ENCODE results near the gene GBA3. TPM values are rescaled to one million over a fixed set of nuclear protein-coding genes. Genes with fewer than 3 reads are reported as not detected.

Gene GBA3
- polyA plus RNA-seq, 1 experiment: not detected

- Histone ChIP-seq H3K36me3 (ENCODE audit: control insufficient read depth, insufficient read depth, low read length) (no peaks in the 10 kb centered on the region), H3K27me3 (ENCODE audit: control insufficient read depth, insufficient read depth, low read length) (no peaks in the 10 kb centered on the region), H3K4me3 (ENCODE audit: low read depth, low read length) (no peak overlapping the region)
- no peak for DNase-seq (ENCODE audit: low read depth)
- POLR2A ChIA-PET: no interaction called here
- TF ChIP-seq, protein P1, sequence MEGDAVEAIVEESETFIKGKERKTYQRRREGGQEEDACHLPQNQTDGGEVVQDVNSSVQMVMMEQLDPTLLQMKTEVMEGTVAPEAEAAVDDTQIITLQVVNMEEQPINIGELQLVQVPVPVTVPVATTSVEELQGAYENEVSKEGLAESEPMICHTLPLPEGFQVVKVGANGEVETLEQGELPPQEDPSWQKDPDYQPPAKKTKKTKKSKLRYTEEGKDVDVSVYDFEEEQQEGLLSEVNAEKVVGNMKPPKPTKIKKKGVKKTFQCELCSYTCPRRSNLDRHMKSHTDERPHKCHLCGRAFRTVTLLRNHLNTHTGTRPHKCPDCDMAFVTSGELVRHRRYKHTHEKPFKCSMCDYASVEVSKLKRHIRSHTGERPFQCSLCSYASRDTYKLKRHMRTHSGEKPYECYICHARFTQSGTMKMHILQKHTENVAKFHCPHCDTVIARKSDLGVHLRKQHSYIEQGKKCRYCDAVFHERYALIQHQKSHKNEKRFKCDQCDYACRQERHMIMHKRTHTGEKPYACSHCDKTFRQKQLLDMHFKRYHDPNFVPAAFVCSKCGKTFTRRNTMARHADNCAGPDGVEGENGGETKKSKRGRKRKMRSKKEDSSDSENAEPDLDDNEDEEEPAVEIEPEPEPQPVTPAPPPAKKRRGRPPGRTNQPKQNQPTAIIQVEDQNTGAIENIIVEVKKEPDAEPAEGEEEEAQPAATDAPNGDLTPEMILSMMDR (IDR thresholded peaks at IDR 0.05; ENCODE audit: insufficient read depth, low read depth, low read length): no peak
- CTCF ChIA-PET: no interaction called here
Observed at GRCh38 chr4:22790631-22791030, 97.9 kb downstream of the GBA3 start.

DNA sequence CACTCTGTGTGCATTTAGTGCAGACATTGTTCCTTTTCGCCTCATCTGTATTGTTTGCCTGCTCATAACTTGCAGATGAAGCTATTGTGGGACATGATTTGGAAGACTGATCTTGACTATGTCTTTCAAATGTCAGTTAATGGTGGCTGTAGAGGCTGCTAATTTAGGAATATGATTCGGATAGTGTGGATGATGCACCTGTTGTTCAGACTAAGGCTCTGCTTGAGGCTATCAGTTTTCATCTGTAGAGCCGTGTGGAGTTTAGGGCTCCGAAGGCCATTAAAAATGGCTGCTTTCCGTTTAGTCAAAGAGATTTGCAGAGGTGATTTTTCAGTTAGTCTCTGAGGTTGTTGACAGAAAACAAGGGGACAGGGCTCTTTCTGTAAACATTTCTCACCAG is 102.0 kb downstream of the GBA3 start:
- POLR2A ChIA-PET: no interaction called here
- CTCF ChIA-PET: no interaction called here
- TF ChIP-seq, protein P1 (IDR thresholded peaks at IDR 0.05; ENCODE audit: insufficient read depth, low read depth, low read length): no peak
- H3K36me3 ChIP-seq (ENCODE audit: control insufficient read depth, insufficient read depth, low read length): no peaks in the 10 kb centered on the region
- DNase-seq (ENCODE audit: low read depth): no peak
- no peak overlapping the region for H3K4me3 ChIP-seq (ENCODE audit: low read depth, low read length)
- H3K27me3 ChIP-seq (ENCODE audit: control insufficient read depth, insufficient read depth, low read length): no peaks in the 10 kb centered on the region

DNA sequence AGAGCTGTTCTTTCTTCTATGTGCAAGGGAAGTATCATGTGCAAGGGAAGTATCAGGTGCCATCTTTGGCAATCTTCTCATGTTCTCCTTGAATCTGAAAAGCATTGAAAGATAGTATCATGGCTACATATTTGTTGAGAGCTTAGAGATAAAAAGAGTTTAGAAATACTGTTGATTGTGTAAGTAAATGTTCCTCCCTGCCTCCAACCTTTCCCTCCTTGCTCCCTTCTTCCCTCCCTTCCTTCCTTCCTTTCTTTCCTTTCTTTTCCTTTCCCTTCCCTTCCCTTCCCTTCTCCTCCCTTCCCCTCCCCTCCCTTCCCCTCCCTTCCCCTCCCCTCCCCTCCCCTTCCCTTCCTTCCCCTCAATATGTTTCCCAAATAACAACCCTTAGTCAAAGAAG is 108.7 kb downstream of the GBA3 start:
- no peak for DNase-seq (ENCODE audit: low read depth)
- TF ChIP-seq, protein P1 (IDR thresholded peaks at IDR 0.05; ENCODE audit: insufficient read depth, low read depth, low read length): no peak
- Histone ChIP-seq H3K4me3 (ENCODE audit: low read depth, low read length) (no peak overlapping the region), H3K27me3 (ENCODE audit: control insufficient read depth, insufficient read depth, low read length) (no peaks in the 10 kb centered on the region), H3K36me3 (ENCODE audit: control insufficient read depth, insufficient read depth, low read length) (no peaks in the 10 kb centered on the region)
- ChIA-PET CTCF (no interaction called here), POLR2A (no interaction called here)

- H3K36me3 ChIP-seq (ENCODE audit: control insufficient read depth, insufficient read depth, low read length): no peaks in the 10 kb centered on the region
- H3K27me3 ChIP-seq (ENCODE audit: control insufficient read depth, insufficient read depth, low read length): no peaks in the 10 kb centered on the region
- DNase-seq (ENCODE audit: low read depth): no peak
- TF ChIP-seq, protein P1 (IDR thresholded peaks at IDR 0.05; ENCODE audit: insufficient read depth, low read depth, low read length): no peak
- H3K4me3 ChIP-seq (ENCODE audit: low read depth, low read length): no peak overlapping the region
- POLR2A ChIA-PET: no interaction called here
- CTCF ChIA-PET: no interaction called here
Observed at GRCh38 chr4:22802876-22803275, 110.1 kb downstream of the GBA3 start.

DNA sequence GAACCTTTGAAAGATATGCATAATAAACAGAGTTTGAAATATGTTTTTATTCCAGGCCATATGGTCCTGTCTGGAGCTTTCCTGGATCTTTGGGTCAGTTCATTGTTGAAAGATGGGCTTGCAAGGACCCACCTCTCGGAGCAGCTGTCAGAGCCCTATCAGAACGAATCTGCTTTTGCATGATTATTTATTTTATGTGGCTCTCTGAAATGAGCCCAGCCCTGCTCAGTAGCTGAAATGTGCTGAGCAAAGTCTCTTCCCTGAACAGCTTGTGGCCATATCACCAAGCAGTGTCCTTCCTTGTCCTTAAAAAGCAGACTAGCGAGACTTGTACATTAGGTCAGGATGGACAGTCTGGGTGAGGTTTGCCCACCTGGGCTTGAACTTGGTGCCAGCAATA is 110.8 kb downstream of the GBA3 start:
- TF ChIP-seq, protein P1 (IDR thresholded peaks at IDR 0.05; ENCODE audit: insufficient read depth, low read depth, low read length): no peak
- no peak overlapping the region for H3K4me3 ChIP-seq (ENCODE audit: low read depth, low read length)
- POLR2A ChIA-PET: no interaction called here
- no peaks in the 10 kb centered on the region for H3K27me3 ChIP-seq (ENCODE audit: control insufficient read depth, insufficient read depth, low read length)
- CTCF ChIA-PET: no interaction called here
- no peak for DNase-seq (ENCODE audit: low read depth)
- no peaks in the 10 kb centered on the region for H3K36me3 ChIP-seq (ENCODE audit: control insufficient read depth, insufficient read depth, low read length)

Measured in BJ (cell line).